ENCODE data around the gene SGSH. TPM values are rescaled to one million over a fixed set of nuclear protein-coding genes. Genes with fewer than 3 reads are reported as not detected.

Gene SGSH
- total RNA-seq, 1 experiment from 2014 or later: 33.4 TPM

DNA sequence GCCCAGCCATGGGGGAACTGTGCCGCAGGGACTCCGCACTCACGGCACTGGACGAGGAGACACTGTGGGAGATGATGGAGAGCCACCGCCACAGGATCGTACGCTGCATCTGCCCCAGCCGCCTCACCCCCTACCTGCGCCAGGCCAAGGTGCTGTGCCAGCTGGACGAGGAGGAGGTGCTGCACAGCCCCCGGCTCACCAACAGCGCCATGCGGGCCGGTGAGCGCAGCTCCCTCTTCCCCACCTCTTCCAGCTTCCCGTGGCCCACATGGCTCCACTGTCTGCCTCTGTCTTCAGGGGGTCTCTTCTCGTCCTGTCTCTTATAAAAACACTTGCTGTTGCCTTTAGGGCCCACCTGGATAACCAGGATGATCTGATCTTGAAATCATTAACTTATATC is 38.7 kb downstream of the SGSH start:
- Histone ChIP-seq H3K36me3 (ENCODE audit: insufficient read depth, low read length, poor library complexity, severe bottlenecking) (no peaks in the 10 kb centered on the region), H3K27ac (ENCODE audit: low read depth, low read length, poor library complexity, severe bottlenecking) (no peak overlapping the region), H3K4me1 (ENCODE audit: insufficient read depth, low read length, poor library complexity, severe bottlenecking) (no peaks in the 10 kb centered on the region), H3K27me3 (replicated peaks; ENCODE audit: insufficient read depth, low read depth, low read length, poor library complexity) (no peaks in the 10 kb centered on the region), H3K4me3 (ENCODE audit: low read depth, low read length, poor library complexity, severe bottlenecking) (no peak overlapping the region), H3K9me3 (ENCODE audit: low read depth, low read length, poor library complexity, severe bottlenecking) (no peaks in the 10 kb centered on the region)
- TF ChIP-seq, protein P1, sequence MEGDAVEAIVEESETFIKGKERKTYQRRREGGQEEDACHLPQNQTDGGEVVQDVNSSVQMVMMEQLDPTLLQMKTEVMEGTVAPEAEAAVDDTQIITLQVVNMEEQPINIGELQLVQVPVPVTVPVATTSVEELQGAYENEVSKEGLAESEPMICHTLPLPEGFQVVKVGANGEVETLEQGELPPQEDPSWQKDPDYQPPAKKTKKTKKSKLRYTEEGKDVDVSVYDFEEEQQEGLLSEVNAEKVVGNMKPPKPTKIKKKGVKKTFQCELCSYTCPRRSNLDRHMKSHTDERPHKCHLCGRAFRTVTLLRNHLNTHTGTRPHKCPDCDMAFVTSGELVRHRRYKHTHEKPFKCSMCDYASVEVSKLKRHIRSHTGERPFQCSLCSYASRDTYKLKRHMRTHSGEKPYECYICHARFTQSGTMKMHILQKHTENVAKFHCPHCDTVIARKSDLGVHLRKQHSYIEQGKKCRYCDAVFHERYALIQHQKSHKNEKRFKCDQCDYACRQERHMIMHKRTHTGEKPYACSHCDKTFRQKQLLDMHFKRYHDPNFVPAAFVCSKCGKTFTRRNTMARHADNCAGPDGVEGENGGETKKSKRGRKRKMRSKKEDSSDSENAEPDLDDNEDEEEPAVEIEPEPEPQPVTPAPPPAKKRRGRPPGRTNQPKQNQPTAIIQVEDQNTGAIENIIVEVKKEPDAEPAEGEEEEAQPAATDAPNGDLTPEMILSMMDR (conservative IDR thresholded peaks at IDR 0.05; ENCODE audit: low read depth, low read length): no peak
- no peak for TF ChIP-seq EZH2 (IDR thresholded peaks at IDR 0.05; ENCODE audit: borderline replicate concordance, low read depth, low read length, poor library complexity, severe bottlenecking)
- no peak for DNase-seq (ENCODE audit: low spot score)
- ChIA-PET POLR2A (ENCODE audit: low non-redundant PET) (no interaction called here), CTCF (no interaction called here)
- intact Hi-C loops (cut with micrococcal nuclease; ENCODE audit: unreplicated experiment): no loop called here
- no TSS peak for BruUV-seq (replicated peaks)

DNA sequence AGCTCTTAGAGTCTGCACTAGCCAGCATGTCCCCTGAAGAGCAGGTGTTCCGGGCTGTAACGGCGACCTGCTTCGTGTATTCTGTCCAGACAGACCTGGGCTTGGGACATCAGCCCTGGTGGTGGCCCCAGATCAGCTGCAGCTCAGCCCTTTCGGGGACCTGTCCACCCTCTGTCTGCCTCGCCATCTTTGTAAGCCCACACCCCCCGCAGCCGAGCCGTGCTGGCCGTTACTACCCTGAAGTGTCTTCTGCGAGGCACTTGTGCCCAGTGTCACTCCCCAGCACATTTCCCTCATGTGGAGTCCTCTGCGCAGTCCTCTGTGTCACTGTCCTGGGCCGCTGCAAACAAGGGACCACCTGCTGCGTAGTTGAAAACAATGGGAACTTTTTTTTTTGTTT is 39.9 kb downstream of the SGSH start:
- DNase-seq (ENCODE audit: low spot score): no peak

DNA sequence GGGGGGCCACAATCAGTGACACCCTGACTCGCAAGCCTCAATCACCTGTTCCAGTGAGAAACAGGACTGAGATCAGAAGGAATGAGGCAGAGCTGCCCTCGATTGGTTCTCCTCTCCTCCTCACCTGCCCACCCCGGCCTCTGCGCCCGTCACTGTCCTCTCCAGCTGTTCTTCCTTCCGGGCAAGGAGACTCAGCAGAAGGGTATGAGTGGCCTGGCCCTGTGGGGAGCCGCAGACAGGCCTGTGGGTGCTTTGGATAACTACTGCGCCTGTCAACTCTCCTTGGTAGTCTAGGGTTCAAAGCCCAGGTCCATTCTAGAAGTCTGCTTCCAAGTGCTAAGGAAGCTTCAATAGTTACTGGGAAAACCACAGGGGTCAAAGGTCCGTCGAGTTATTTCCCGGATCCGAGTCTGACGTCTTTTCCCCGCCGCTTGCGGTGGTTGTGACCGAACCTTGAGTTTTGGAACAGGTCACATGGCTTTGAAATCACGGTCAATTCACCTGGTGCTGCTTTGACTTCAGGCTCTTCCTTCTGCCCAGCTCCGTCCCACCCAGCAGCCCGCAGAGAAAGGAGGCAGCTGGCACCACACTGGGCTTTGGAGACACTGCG is 42.0 kb downstream of the SGSH start:
- Histone ChIP-seq H3K4me3 (ENCODE audit: low read depth, low read length, poor library complexity, severe bottlenecking) (no peak overlapping the region), H3K27ac (ENCODE audit: low read depth, low read length, poor library complexity, severe bottlenecking) (no peak overlapping the region), H3K4me1 (ENCODE audit: insufficient read depth, low read length, poor library complexity, severe bottlenecking) (no peaks in the 10 kb centered on the region), H3K9me3 (ENCODE audit: low read depth, low read length, poor library complexity, severe bottlenecking) (no peaks in the 10 kb centered on the region), H3K27me3 (replicated peaks; ENCODE audit: insufficient read depth, low read depth, low read length, poor library complexity) (no peaks in the 10 kb centered on the region), H3K36me3 (ENCODE audit: insufficient read depth, low read length, poor library complexity, severe bottlenecking) (no peaks in the 10 kb centered on the region)
- intact Hi-C loops (cut with micrococcal nuclease; ENCODE audit: unreplicated experiment): no loop called here
- TF ChIP-seq EZH2 (IDR thresholded peaks at IDR 0.05; ENCODE audit: borderline replicate concordance, low read depth, low read length, poor library complexity, severe bottlenecking): no peak
- TF ChIP-seq, protein P1 (conservative IDR thresholded peaks at IDR 0.05; ENCODE audit: low read depth, low read length): no peak
- BruUV-seq (replicated peaks): no TSS peak
- ChIA-PET POLR2A (ENCODE audit: low non-redundant PET) (no interaction called here), CTCF (no interaction called here)
- no peak for DNase-seq (ENCODE audit: low spot score)

More for the DNA sequence above, 39.9 kb downstream of the SGSH start:
- CTCF ChIA-PET: no interaction called here
- Histone ChIP-seq H3K4me1 (ENCODE audit: insufficient read depth, low read length, poor library complexity, severe bottlenecking) (no peaks in the 10 kb centered on the region), H3K9me3 (ENCODE audit: low read depth, low read length, poor library complexity, severe bottlenecking) (no peaks in the 10 kb centered on the region), H3K36me3 (ENCODE audit: insufficient read depth, low read length, poor library complexity, severe bottlenecking) (no peaks in the 10 kb centered on the region), H3K27ac (ENCODE audit: low read depth, low read length, poor library complexity, severe bottlenecking) (no peak overlapping the region), H3K4me3 (ENCODE audit: low read depth, low read length, poor library complexity, severe bottlenecking) (no peak overlapping the region), H3K27me3 (replicated peaks; ENCODE audit: insufficient read depth, low read depth, low read length, poor library complexity) (no peaks in the 10 kb centered on the region)
- POLR2A ChIA-PET (ENCODE audit: low non-redundant PET): no interaction called here
- BruUV-seq (replicated peaks): no TSS peak
- TF ChIP-seq, protein P1 (conservative IDR thresholded peaks at IDR 0.05; ENCODE audit: low read depth, low read length): no peak
- TF ChIP-seq EZH2 (IDR thresholded peaks at IDR 0.05; ENCODE audit: borderline replicate concordance, low read depth, low read length, poor library complexity, severe bottlenecking): no peak
- intact Hi-C loops (cut with micrococcal nuclease; ENCODE audit: unreplicated experiment): no loop called here

Measured in A673 (cell line).